NCI-H2196 treated with DMSO at 0.1 percent for 48 hours (cell line): Measurements from ENCODE around the gene MPI.

ENCODE experiments used
- DNase-seq: peaks from one replicate; lab custom pipeline; 2025; ENCODE audit not compliant: unreplicated experiment; lab: John Stamatoyannopoulos, UW

The MPI gene, protein sequence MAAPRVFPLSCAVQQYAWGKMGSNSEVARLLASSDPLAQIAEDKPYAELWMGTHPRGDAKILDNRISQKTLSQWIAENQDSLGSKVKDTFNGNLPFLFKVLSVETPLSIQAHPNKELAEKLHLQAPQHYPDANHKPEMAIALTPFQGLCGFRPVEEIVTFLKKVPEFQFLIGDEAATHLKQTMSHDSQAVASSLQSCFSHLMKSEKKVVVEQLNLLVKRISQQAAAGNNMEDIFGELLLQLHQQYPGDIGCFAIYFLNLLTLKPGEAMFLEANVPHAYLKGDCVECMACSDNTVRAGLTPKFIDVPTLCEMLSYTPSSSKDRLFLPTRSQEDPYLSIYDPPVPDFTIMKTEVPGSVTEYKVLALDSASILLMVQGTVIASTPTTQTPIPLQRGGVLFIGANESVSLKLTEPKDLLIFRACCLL

DNA sequence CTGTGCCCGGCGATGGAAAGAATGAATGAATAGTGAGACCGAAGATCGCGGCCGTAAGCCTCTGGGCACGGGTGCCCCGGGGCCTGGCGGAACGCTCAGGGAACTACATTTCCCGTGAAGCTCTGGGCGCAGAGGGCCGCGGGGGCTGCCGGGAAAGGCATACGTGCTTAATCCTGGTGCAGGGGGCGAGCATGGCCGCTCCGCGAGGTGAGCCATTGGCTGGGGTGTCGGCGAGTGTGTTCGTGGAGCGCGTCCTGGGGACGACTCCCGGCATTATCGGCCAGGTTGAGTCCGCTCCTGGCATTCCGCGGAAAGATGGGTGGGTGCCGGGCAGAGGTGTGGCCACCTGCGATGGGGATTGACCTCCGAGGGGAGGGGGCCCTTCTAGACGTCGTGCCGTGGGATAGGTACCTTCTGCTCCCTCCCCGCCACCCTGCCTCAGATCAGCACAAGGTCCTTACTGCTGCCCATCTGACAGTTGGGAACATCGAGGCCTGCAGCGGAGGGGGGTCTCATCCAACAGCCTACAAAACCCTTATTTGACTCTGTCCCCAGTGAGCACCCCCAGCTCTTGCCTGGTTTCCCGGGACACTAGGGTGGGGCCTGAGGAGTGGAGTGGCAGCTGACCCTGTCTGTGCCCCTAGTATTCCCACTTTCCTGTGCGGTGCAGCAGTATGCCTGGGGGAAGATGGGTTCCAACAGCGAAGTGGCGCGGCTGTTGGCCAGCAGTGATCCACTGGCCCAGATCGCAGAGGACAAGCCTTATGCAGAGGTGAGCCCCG lies at the start of gene MPI:
MPI (plus strand) TSS at position 160 of the 782 bp plus-strand sequence; CDS start at position 192, 32 bp downstream.
- DNase-seq = no peak

- DNase-seq = no peak
Observed at GRCh38 chr15:74840851-74841775, 48.7 kb upstream of the MPI start.

DNA sequence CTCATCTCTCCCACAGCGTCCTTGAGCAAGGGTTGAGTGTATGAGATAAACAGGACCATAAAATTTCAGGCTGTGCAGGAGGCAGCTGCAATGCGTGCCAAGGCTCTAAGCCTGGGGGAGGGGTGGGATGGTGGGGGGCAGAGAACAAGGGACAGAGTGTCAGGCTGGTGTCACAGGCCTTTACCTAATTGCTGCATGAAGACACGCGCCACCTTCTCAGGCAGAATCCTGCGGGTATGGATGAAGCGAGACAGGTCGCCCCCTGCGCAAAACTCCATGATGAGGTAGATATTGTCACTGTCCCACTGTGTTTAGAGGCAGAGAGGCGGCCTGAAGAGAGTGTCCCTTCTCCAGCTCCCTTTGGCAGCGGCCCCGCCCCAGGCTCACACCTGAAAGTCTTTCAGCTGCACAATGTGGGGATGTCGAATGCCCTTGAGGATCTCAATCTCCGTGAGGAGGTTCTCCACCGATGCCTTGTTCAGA lies 47.9 kb upstream of the MPI start:
- no peak for DNase-seq

DNA sequence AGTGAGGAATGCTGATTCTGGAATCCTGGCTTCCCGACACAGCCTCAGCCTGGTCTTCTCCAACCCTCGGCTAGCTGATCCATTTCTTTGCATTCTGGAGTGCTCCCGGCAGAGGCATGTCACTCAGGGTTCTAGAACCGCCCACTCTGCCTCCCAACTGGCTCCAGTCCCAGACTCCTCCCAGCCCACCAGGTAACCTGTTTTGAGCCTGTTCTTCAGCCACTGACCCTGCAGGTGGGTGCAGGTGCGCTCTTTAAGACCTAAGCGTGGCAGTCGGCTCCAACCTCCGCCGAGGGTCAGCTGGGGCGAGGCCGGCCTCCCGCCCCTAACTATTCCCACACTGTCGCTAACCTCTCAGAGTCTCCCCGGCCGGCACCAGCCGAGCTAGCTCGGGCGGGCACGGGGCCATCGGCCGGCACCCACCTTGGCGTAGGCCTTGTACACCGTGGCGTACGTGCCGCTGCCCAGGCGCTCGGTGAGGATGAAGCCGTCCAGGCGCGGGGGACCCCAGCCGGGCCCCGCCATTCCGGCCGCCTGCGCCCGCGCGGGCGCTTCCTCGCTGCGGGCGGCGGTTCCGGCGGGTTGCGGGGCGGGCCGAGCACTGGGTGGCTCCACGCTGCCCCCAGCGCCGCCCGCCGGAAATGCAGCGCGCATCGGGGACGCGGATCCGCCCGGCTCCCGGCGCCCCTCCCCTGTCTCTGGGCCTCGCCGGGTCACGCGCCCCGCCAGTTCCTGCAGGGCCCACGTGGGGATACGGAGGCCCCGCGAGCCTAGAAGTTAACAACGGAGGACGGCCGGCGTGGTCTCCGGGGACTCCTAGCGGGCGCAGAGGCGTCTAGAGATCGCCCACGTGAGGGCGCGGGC lies 47.0 kb upstream of the MPI start, which contains the start of gene ULK3:
ULK3 (minus strand) TSS at position 576 of the 864 bp plus-strand sequence; CDS start at position 525, 51 bp downstream.
- DNase-seq = peak; percentile 61

DNA sequence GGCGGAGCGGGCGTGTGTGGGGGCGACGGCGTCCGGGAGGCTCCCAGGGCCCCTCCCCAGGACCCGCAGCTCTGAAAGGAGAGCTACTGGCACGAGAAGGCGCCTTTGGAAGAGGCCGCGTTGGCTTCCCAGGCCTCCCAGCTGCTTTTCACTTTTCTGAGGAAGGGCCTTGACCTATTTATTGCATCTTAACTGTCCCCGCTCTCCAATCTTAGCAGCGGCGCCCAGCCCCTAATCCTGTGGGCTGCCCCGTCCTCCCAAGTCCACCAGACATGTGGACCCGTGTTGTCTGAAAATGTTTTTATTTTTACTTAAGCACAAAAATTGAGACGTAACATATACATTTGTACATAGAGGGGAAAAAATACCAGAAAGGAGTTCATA lies 46.4 kb upstream of the MPI start:
- DNase-seq = no peak

DNA sequence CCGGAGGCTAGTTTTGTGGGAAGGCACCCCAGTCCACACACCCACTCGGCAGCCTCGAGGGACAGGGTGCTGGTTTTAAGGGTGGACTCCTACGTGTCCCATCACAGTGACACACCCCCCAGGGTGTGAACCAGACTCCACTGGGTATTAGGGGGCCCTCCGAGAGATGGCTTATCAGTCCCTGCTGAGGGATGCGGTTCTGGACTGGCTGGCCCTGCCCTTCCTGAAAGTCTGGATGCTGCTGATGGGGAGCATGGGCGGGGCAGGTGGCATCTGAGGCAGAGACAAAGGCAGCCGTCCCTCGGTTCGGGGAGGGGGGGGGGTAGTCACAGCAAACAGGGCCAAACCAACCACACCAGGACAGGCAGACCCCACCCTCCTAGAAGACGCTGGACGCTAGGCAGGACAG lies 45.9 kb upstream of the MPI start:
- DNase-seq = no peak

DNA sequence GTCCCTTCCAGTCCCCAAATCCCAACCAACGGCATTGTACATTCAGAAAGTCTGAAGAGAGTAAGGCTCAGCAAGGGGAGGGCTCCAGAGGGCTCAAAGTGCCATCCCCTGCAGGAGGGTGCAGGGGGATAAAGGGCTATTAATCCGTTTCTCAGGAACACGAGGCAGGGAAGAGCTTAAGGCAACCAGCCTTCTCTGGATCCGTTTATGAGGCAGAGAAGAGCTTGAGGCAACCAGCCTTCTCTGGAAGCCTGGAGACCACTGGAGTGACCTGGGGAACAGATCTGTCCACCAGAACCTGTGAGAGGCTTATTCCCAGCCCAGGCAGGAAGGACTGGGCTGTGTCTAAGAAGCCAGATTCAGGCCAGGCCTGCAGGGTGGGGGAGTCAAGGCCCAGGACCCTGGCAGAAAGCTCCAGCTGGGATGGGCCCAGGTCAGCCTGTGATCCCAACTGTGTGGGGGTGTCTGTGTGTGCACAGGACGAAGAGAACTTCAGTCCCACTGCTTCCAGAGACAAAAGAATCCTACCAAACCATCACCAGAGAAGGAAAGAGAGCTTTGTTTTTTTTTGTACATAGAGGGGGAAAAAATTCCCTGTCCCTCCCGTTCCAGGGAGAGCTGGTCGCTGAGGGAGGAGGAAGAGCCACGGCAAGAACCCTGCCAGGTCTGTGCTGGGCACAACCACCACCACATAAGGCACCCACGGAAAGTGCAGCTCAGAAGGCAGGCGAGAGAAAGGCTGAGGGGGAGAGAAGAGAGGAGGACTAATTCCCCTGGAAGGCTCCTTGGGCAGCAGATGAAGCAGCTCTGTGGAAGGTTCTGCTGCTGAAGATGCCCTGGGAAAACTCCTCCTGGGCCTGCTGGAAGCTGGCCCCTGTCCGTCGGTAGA lies 45.3 kb upstream of the MPI start:
- no peak for DNase-seq

DNA sequence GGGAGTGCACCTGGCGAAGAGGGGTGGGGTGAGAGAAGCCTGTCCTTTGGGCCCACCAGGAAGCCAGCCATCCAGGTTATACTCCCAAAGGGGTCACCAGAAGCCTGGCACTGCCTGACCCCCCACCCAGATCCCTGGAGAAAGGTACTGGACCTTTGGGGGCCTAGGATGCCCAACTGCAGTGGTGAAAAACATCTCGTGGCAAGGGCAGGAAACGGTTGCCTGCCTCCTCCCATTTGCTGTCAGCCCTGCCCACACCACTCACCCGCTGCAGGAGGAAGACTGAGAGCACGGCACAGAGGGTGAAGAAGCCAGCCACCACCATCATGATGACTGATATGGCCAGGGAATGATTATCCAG lies 44.7 kb upstream of the MPI start:
- no peak for DNase-seq

- DNase-seq = no peak
Observed at GRCh38 chr15:74845581-74845980, 44.3 kb upstream of the MPI start.

DNA sequence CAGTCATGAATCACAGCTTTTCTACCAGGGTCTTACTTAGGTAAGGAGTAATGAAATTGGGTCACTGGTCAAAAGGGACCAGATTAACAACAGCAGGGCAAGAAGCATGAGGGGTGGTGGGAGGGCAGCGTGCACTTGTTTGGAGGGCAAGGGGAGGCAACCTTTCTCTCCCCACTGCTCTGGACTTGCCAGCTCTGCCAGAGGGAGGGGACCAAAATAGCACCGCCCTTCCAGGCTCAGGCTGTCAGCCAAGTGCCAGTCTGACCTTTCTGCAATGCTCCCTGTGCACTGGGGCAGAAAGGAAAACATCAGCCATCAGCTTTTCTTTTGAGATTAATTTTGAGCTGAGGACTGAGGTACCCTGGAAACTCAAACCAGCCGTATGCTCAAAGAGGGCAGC lies 42.4 kb upstream of the MPI start:
- no peak for DNase-seq

GRCh38 chr15:74850393-74850792 lies 39.4 kb upstream of the MPI start:
- no peak for DNase-seq

GRCh38 chr15:74851960-74852359 lies 37.9 kb upstream of the MPI start:
- DNase-seq = no peak

DNA sequence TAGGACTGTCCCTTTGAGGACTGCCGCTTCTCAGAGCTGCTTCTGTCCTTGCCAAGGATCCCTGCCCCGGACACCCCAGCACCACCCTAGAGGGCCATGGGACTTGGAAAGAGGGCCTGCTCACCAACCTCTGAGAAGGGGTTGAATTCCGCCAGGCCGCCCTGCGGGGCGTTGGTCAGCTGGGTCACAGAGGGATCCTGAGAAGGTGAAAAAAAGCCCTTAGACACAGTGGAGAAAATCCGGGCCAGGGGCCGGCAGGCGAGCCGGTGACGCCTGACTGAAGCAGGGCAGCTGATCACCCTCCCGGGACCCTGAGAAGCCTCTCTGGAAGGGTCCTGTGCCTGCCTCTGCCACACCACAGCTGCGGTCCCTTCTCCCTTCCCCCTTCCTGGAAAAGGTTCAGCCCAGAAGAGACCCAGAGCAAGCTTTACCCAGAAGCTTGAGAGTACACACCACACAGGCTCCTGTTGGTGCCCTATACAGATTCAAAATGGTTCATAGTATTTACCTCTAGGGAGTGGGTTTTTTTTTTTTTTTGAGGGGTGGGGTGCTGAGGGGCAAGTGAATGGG lies 35.3 kb upstream of the MPI start:
- no peak for DNase-seq

- DNase-seq = no peak
Observed at GRCh38 chr15:74855857-74856256, 34.0 kb upstream of the MPI start.

GRCh38 chr15:74856537-74856936 lies 33.3 kb upstream of the MPI start:
- DNase-seq = no peak

- DNase-seq = peak; percentile 33
Observed at GRCh38 chr15:74857082-74857655, 32.7 kb upstream of the MPI start.

DNA sequence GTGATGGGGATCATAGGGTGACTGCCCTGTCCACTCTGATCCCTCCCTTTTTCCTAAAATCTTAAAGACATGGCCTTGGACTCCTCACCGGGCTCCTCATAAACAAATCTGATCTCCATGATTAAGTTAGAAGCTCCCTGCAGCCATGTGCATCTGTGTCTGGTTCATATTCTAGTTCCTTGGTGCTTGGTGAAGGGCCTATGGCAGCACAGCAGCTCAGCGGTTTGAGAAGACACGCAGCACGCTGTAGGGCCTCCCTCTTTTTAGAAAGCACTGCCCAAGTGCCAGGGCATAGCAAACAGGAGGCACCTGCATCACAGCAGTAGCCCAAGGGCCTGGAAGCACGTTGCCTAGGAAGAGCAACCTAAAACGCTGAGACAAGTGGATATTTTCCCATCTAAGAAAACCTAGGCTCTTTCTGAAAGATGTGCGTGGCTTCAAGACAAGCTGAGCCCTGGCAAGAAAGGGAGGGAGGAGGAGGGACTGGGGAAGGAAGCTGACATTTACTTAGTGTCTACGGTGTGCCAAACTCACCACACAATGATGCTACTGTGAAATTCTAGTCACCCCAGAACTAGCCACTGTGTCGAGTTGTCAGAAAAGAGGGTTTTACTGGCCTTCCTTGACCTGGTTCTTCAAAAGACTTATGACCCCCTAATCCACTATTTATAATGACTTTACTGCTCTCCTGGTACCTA lies 32.0 kb upstream of the MPI start:
- no peak for DNase-seq

DNA sequence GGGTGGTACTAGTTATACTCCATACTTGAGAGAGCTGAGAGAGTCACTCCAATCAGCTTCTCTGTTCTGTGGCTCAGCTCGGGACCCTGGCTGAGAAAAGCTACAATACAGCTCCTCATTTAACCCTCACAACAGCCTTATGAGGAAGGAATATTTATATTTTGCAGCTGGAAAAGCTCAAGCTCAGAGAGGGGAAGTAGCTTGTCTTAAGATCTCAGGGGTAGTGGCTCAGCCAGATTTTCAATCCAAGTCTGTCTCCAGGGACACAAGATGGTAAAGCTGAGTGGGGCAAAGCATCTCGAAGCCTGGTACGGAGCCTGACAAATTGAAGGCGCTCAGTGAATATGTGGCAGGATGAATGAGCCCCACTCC lies 31.5 kb upstream of the MPI start:
- no peak for DNase-seq
